Natural killer cell (primary cell): ENCODE measurements around the gene SPPL2C. TPM values are rescaled to one million over a fixed set of nuclear protein-coding genes. Genes with fewer than 3 reads are reported as not detected.

Experiments
- ATAC-seq, 3 donors: fragments of 150-1000 bp in 2 of 3; fragments of 200-7000 bp in 1 of 3; cut with Tn5 transposase; 1 replicate in 1 of 3; 2 replicates in 2 of 3; pipeline ENCODE4 v1.10.0; 2021; ENCODE audit warnings: mild to moderate bottlenecking in 2 of 3, moderate library complexity in 2 of 3
- DNase-seq, 2 donors: peaks; one replicate each; pipeline versions ENCODE4 v3.0.0 to v3.0.0-alpha.2; 2013 to 2021; ENCODE audit warnings: mixed read lengths in 1 of 2
- H3K27ac ChIP-seq: one replicate; pipeline ENCODE4 v1.5.1; 2013; ENCODE audit warnings: mild to moderate bottlenecking, low read length
- H3K27me3 ChIP-seq: one replicate; pipeline ENCODE4 v1.6.1; 2013; ENCODE audit warnings: low read length; ENCODE audit not compliant: control insufficient read depth, insufficient read depth
- H3K36me3 ChIP-seq: one replicate; pipeline ENCODE4 v1.6.1; 2013; ENCODE audit warnings: low read length; ENCODE audit not compliant: control insufficient read depth, insufficient read depth
- H3K4me1 ChIP-seq: one replicate; pipeline ENCODE4 v1.6.1; 2013; ENCODE audit warnings: low read length; ENCODE audit not compliant: control insufficient read depth, insufficient read depth
- H3K4me3 ChIP-seq: one replicate; pipeline ENCODE4 v1.5.1; 2013; ENCODE audit warnings: low read length
- H3K9me3 ChIP-seq: one replicate; pipeline ENCODE4 v1.6.1; 2013; ENCODE audit warnings: low read length; ENCODE audit not compliant: control insufficient read depth, insufficient read depth
- H3K27ac Mint-ChIP-seq, 2 donors: one replicate each; pipeline ENCODE4 v1.8.0; 2022; ENCODE audit warnings: mild to moderate bottlenecking in 2 of 2, mixed read lengths in 2 of 2, moderate library complexity in 1 of 2
- H3K27me3 Mint-ChIP-seq, 2 donors: one replicate each; pipeline ENCODE4 v1.8.0; 2022; ENCODE audit warnings: low read depth in 2 of 2, mixed read lengths in 2 of 2
- H3K36me3 Mint-ChIP-seq: one replicate; pipeline ENCODE4 v1.8.0; 2022; ENCODE audit warnings: mixed read lengths
- H3K4me1 Mint-ChIP-seq, 2 donors: one replicate each; pipeline ENCODE4 v1.8.0; 2022; ENCODE audit warnings: mixed read lengths in 2 of 2
- H3K4me3 Mint-ChIP-seq: one replicate; pipeline ENCODE4 v1.8.0; 2022; ENCODE audit warnings: mild to moderate bottlenecking, moderate library complexity, mixed read lengths
- H3K9me3 Mint-ChIP-seq, 2 donors: one replicate each; pipeline ENCODE4 v1.8.0; 2022; ENCODE audit warnings: mixed read lengths in 2 of 2
- CTCF ChIP-seq: fragments of 200-600 bp; IDR thresholded peaks from one replicate; pipeline ENCODE4 v1.8.0; 2022; ENCODE audit warnings: antibody characterized with exemption
- WGBS: methylation state at CpG from one replicate; pipeline ENCODE4 v1.1.7; 2013; ENCODE audit warnings: missing lambda C conversion rate; ENCODE audit not compliant: insufficient coverage; 5-methylcytosine and 5-hydroxymethylcytosine counted together
- intact Hi-C: fragments of 100-400 bp; cut with micrococcal nuclease; formaldehyde crosslinking; loops from one replicate; pipeline ENCODE4 v1.14.2; 2022
- total RNA-seq, 4 donors: library from RNA; stranded (reverse); fragments of 120-200 nt in 1 of 4; gene quantifications; one replicate each; pipeline versions ENCODE4 v1.2.3 to v1.2.4, GENCODE V29; 2013 to 2022

SPPL2C gene
- total RNA-seq, 3 donors from 2014 or later (not counting 1 experiment from before 2014, with no cell fraction given), result not detected

DNA sequence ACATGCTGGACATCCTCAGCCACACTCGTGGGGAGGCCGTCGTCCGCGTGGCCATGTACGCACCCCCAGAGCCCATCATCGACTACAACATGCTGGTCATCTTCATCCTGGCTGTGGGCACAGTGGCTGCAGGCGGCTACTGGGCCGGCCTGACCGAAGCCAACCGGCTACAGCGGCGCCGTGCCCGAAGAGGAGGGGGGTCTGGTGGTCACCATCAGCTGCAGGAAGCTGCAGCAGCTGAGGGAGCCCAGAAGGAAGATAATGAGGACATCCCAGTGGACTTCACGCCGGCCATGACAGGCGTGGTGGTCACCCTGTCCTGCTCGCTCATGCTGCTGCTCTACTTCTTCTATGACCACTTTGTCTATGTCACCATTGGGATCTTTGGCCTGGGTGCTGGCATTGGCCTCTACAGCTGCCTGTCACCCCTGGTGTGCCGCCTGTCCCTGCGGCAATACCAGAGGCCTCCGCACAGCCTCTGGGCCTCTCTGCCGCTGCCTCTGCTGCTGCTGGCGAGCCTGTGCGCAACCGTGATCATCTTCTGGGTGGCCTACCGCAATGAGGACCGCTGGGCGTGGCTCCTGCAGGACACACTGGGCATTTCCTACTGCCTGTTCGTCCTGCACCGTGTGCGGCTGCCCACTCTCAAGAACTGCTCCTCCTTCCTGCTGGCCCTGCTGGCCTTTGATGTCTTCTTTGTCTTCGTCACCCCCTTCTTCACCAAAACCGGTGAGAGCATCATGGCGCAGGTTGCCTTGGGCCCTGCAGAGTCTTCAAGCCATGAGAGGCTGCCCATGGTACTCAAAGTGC lies 900 bp downstream of the SPPL2C start:
- Mint-ChIP-seq H3K36me3 (no peaks in the 10 kb centered on the region), H3K27ac (no peak overlapping the region), H3K4me1 (no peaks in the 10 kb centered on the region), H3K27me3 (peaks cover 0 to 6% of the 10 kb centered on the region in 2 donors), H3K4me3 (no peak overlapping the region), H3K9me3 (no peaks in the 10 kb centered on the region)
- WGBS, result 91% methylated on average over 35 of the region's 35 CpGs
- no peak overlapping the region for H3K27ac ChIP-seq
- intact Hi-C loops, result no loop called here
- ATAC-seq (no peak), DNase-seq (no peak)
- no peak for TF ChIP-seq CTCF
- H3K4me1 ChIP-seq, result no peaks in the 10 kb centered on the region
- no peaks in the 10 kb centered on the region for H3K27me3 ChIP-seq
- H3K4me3 ChIP-seq, result no peak overlapping the region
- no peaks in the 10 kb centered on the region for H3K9me3 ChIP-seq
- no peaks in the 10 kb centered on the region for H3K36me3 ChIP-seq

DNA sequence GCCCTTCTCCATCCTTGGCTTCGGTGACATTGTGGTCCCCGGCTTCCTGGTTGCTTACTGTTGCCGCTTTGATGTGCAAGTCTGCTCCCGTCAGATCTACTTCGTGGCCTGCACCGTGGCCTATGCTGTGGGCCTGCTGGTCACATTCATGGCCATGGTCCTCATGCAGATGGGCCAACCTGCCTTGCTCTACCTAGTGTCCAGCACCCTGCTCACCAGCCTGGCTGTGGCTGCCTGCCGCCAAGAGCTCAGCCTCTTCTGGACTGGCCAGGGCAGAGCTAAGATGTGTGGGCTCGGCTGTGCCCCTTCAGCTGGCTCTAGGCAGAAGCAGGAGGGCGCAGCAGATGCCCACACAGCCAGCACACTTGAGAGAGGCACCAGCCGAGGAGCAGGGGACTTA lies 1.5 kb downstream of the SPPL2C start:
- no peaks in the 10 kb centered on the region for H3K4me1 ChIP-seq
- H3K4me3 ChIP-seq, result no peak overlapping the region
- no peaks in the 10 kb centered on the region for H3K36me3 ChIP-seq
- Mint-ChIP-seq H3K4me1 (no peaks in the 10 kb centered on the region), H3K9me3 (no peaks in the 10 kb centered on the region), H3K4me3 (no peak overlapping the region), H3K36me3 (no peaks in the 10 kb centered on the region), H3K27ac (no peak overlapping the region), H3K27me3 (peaks cover 0 to 4% of the 10 kb centered on the region in 2 donors)
- no peaks in the 10 kb centered on the region for H3K27me3 ChIP-seq
- no peak overlapping the region for H3K27ac ChIP-seq
- ATAC-seq (no peak), DNase-seq (no peak)
- WGBS, result 82% methylated on average over 10 of the region's 10 CpGs
- TF ChIP-seq CTCF, result no peak
- intact Hi-C loops, result no loop called here
- no peaks in the 10 kb centered on the region for H3K9me3 ChIP-seq

- Histone ChIP-seq H3K9me3 (no peaks in the 10 kb centered on the region), H3K36me3 (no peaks in the 10 kb centered on the region), H3K4me1 (no peaks in the 10 kb centered on the region), H3K4me3 (no peak overlapping the region), H3K27ac (no peak overlapping the region), H3K27me3 (no peaks in the 10 kb centered on the region)
- TF ChIP-seq CTCF, result no peak
- H3K9me3 Mint-ChIP-seq, result no peaks in the 10 kb centered on the region
- intact Hi-C loops, result no loop called here
- peaks cover 0 to 3% of the 10 kb centered on the region in 2 donors for H3K27me3 Mint-ChIP-seq
- H3K36me3 Mint-ChIP-seq, result no peaks in the 10 kb centered on the region
- DNase-seq, result no peak
- no peak for ATAC-seq
- no peak overlapping the region for H3K27ac Mint-ChIP-seq
- WGBS, result 81% methylated on average over 9 of the region's 9 CpGs
- H3K4me3 Mint-ChIP-seq, result no peak overlapping the region
- no peaks in the 10 kb centered on the region for H3K4me1 Mint-ChIP-seq
Observed at GRCh38 chr17:45846646-45847045, 2.0 kb downstream of the SPPL2C start.

GRCh38 chr17:45847101-45847500 lies 2.4 kb downstream of the SPPL2C start:
- Histone ChIP-seq H3K36me3 (no peaks in the 10 kb centered on the region), H3K27ac (no peak overlapping the region), H3K27me3 (no peaks in the 10 kb centered on the region), H3K9me3 (no peaks in the 10 kb centered on the region), H3K4me1 (no peaks in the 10 kb centered on the region), H3K4me3 (no peak overlapping the region)
- no peak overlapping the region for H3K27ac Mint-ChIP-seq
- ATAC-seq (no peak), DNase-seq (no peak)
- H3K27me3 Mint-ChIP-seq, result peaks cover 0 to 3% of the 10 kb centered on the region in 2 donors
- H3K4me3 Mint-ChIP-seq, result no peak overlapping the region
- no peak for TF ChIP-seq CTCF
- H3K36me3 Mint-ChIP-seq, result no peaks in the 10 kb centered on the region
- intact Hi-C loops, result no loop called here
- no peaks in the 10 kb centered on the region for H3K9me3 Mint-ChIP-seq
- no peaks in the 10 kb centered on the region for H3K4me1 Mint-ChIP-seq
- 86% methylated on average over 4 of the region's 4 CpGs for WGBS
